BJ (cell line): ENCODE measurements around the gene PTER. TPM values are rescaled to one million over a fixed set of nuclear protein-coding genes. Genes with fewer than 3 reads are reported as not detected.

Experiments
- CTCF ChIA-PET: fragments of 350-600 bp; formaldehyde crosslinking; extraction: SDS; loops from one replicate; lab custom pipeline; 2021; ENCODE audit warnings: antibody characterized with exemption, inconsistent platforms; lab: Yijun Ruan, JAX
- POLR2A ChIA-PET: fragments of 300-600 bp; sonication (Branson Sonifier 250); formaldehyde crosslinking; extraction: SDS; loops from one replicate; lab custom pipeline; 2021; ENCODE audit warnings: antibody characterized with exemption; lab: Charles Lee
- DNase-seq: peaks from one replicate; pipeline ENCODE4 v3.0.0-alpha.2; 2011; ENCODE audit warnings: low read depth
- H3K27me3 ChIP-seq: 2 replicates; pipeline ENCODE4 v1.6.0; 2011; ENCODE audit warnings: low read length; ENCODE audit not compliant: control insufficient read depth, insufficient read depth
- H3K36me3 ChIP-seq: 2 replicates; pipeline ENCODE4 v1.5.1; 2011; ENCODE audit warnings: low read length; ENCODE audit not compliant: control insufficient read depth, insufficient read depth
- H3K4me3 ChIP-seq: 2 replicates; pipeline ENCODE4 v1.5.1; 2011; ENCODE audit warnings: low read depth, mild to moderate bottlenecking, control low read depth, low read length
- CTCF ChIP-seq: IDR thresholded peaks from 2 replicates; pipeline ENCODE4 v1.5.1; 2011; ENCODE audit warnings: low read depth, mild to moderate bottlenecking, control low read depth, inconsistent platforms, low read length, moderate library complexity; ENCODE audit not compliant: insufficient read depth
- polyA plus RNA-seq: library from polyadenylated mRNA; depleted of rRNA; stranded (reverse); fragments of >200 nt; gene quantifications from 2 replicates; pipeline ENCODE4 v1.2.3, GENCODE V29; 2011

PTER gene
- polyA plus RNA-seq, 1 experiment = 9.3 TPM

DNA sequence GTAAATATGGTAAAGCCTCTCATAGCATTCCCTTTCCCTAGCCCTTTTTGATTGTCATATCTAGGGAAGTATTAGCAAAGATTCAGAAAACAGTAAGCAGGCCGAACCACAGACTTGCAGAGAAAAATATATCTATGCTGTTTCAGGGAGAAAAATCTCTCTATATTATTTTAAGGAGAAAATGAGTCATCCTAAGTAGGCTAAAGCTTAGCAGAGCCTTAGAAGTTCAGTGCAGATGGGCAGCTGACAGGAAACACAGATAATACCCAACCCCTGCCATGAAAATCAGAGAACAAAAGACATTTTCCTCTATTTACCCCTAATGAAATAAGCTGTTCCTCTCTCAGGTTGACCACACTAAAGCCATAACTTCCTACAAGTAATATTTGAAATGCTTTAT lies 68.4 kb downstream of the PTER start:
- no peak for TF ChIP-seq CTCF
- no peak for DNase-seq
- ChIA-PET CTCF (no interaction called here), POLR2A (no interaction called here)
- Histone ChIP-seq H3K4me3 (no peak overlapping the region), H3K36me3 (no peaks in the 10 kb centered on the region), H3K27me3 (no peaks in the 10 kb centered on the region)

DNA sequence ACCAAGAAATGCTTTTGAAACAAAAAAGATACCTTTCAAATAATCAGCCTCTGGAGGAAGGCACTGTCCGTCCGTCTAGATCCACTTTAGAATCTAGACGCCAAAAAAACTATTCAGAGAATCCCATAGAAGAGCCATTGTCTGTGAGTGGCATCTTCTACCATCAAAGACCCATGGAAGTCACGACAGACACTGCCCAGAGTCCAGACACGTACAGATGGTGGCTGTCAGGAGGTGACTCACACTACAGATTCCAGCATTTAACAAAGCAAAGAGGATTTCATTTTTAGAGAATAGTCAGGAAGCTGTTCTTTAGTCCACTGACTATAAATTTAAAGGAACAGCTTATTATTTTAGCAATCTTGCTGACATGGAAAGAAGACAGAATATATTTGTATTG lies 73.2 kb downstream of the PTER start:
- no peaks in the 10 kb centered on the region for H3K27me3 ChIP-seq
- ChIA-PET POLR2A (no interaction called here), CTCF (no interaction called here)
- no peak overlapping the region for H3K4me3 ChIP-seq
- H3K36me3 ChIP-seq = no peaks in the 10 kb centered on the region
- no peak for DNase-seq
- no peak for TF ChIP-seq CTCF

DNA sequence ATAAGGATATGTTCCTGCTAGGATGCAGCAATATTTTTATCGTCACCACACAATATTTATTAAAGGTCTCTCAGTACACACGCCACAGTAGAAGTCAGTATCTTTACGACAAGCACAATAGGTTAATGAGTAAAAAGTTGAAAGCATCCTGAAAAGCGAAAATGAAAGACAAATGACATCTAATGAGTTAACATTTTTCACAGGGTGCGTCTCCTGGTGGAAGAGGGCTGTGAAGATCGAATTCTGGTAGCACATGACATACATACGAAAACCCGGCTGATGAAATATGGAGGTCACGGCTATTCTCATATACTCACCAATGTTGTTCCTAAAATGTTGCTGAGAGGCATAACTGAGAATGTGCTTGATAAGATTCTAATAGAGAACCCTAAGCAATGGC lies 74.0 kb downstream of the PTER start:
- POLR2A ChIA-PET = no interaction called here
- Histone ChIP-seq H3K27me3 (no peaks in the 10 kb centered on the region), H3K4me3 (no peak overlapping the region), H3K36me3 (no peaks in the 10 kb centered on the region)
- no peak for DNase-seq
- CTCF ChIA-PET = no interaction called here
- no peak for TF ChIP-seq CTCF

DNA sequence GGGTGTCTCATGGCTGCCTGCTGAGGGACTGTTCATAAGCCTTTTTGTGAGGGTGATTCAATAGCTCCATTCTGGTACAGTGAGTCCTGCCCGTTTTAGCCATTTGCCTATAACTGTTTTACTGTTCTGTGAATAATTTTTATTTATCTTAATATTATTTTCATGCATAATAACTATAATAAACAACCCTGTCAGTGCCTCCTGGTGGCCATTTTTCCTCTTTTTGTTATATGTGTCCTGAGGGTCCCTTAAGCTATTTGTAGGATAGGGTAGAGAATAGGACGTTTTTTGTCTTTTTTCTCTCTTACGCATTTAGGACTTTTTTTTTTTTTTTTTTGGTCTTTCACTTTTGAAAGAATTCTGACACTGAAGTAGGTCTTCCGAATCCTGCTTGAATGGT lies 82.0 kb downstream of the PTER start:
- H3K36me3 ChIP-seq = no peaks in the 10 kb centered on the region; the same call in 1 of the 2 replicates
- peak; percentile 25; the same call in 1 of the 2 replicates for TF ChIP-seq CTCF
- no peak for DNase-seq
- H3K27me3 ChIP-seq = peaks cover 24% of the 10 kb centered on the region
- ChIA-PET POLR2A (no interaction called here), CTCF (interaction anchor here (1.3 kb wide), 1 partner anchor 25 kb away, joined by 4 read pairs; no protein-coding TSS in a partner anchor)
- H3K4me3 ChIP-seq = no peak overlapping the region

DNA sequence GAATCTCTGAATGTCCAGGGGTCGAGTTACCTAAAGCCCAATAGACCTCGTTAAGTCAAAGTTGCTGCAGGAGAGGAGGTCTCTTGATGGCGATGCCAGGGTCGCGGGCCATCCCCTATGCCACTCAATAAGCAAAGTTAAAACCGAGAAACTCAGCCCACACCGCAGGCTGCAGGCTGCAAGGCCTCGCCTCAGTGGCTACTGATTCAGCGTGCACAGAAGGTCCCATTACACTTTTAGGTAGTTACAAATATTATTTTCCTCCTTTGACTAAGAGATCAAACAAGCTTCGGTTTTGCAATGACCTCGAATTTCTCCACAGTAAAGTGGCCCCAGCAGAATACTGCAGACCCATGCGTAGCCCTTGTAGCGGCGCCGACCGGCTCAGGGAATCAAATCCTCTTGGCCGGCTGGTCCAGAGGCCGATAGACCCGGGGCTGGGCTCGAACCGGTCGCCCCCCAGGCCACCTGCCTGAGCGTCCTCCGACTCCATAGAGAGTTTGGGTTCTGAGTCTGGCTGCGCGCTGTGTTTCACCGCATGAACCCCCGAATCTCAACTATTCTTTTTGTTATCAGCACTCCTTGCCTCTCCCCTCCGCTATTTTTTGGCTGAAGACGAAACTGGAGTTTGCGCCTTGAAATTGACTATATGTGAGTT lies 82.6 kb downstream of the PTER start:
- POLR2A ChIA-PET = no interaction called here
- CTCF ChIA-PET = interaction anchor here (1.3 kb wide), 1 partner anchor 25 kb away, joined by 4 read pairs; no protein-coding TSS in a partner anchor
- no peak for DNase-seq
- Histone ChIP-seq H3K4me3 (no peak overlapping the region), H3K36me3 (no peaks in the 10 kb centered on the region; the same call in 1 of the 2 replicates), H3K27me3 (peaks cover 29% of the 10 kb centered on the region)
- no peak for TF ChIP-seq CTCF
